ENCODE results near the gene ESPN.
A peak's percentile ranks its signal among the peaks of the same experiment; 100 is the strongest.

Gene ESPN

DNA sequence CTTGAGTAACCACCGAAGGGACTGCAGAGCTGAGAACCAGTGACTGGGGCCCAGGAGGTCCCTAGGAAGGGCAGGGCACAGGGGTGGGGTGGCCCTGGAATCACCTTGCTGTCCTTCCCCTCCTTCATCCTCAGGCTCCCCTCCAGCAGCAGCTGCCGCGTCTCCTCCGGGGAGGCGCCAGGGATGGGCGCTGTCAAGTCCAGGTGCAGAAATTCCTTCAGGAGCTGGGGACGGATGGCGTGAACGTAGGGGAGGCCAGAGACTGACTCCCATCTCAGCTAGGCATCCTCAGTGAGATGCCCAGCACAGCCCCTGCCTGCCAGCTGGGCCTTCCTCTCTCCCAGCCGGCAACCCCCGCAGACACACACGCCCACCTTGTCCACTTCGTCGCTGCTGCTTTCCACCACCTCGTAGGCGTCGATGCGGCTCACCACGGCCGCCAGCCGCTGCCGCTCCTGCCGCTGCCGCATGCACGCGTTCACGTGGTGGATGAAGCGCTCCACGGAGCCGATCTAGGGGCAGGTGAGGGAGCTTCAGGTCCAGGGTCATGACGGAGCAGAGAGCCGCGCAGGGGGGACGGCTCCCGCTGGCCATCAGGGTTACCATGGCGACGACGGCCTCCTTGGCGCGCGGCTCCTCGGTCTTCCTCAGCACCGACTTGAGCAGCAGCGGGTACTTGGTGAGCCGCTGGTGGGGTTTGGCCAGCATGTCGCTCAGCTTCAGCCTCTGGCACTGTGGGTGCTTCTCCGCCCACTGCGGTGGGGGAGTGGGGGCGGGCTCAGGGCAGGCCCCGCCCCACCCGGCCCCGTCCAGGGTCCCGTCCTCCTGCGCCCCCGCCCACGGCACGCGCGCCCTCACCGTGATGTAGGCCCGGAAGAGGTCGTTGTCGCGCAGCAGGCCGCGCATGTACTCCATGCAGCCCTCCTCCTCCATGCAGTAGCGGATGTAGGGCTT lies 45.8 kb downstream of the ESPN start:
- POLR2A ChIA-PET = no interaction called here
- 0 out of 2 replicates have a peak, but pooled peaks have one; percentile 6 for TF ChIP-seq ZFHX2 (tag by site-specific recombination; conservative IDR thresholded peaks at IDR 0.05)
- no peak for TF ChIP-seq ZNF785 (tag by site-specific recombination; IDR thresholded peaks at IDR 0.05)
- TF ChIP-seq ZNF777 (tag by site-specific recombination; IDR thresholded peaks at IDR 0.05; ENCODE audit: borderline replicate concordance) = no peak
- no peak for TF ChIP-seq ZNF658 (tag by site-specific recombination; IDR thresholded peaks at IDR 0.05)
- no peak for TF ChIP-seq ZIC2 (tag by site-specific recombination; IDR thresholded peaks at IDR 0.05)
- no peak for TF ChIP-seq ZNF544 (tag by site-specific recombination; IDR thresholded peaks at IDR 0.05)
- H3K36me3 ChIP-seq (ENCODE audit: control insufficient read depth in 2 of 2, insufficient read depth in 1 of 2, low read length in 2 of 2) = peaks cover 0 to 66% of the 10 kb centered on the region in 2 experiments; a peak in 1 of 3 replicates

DNA sequence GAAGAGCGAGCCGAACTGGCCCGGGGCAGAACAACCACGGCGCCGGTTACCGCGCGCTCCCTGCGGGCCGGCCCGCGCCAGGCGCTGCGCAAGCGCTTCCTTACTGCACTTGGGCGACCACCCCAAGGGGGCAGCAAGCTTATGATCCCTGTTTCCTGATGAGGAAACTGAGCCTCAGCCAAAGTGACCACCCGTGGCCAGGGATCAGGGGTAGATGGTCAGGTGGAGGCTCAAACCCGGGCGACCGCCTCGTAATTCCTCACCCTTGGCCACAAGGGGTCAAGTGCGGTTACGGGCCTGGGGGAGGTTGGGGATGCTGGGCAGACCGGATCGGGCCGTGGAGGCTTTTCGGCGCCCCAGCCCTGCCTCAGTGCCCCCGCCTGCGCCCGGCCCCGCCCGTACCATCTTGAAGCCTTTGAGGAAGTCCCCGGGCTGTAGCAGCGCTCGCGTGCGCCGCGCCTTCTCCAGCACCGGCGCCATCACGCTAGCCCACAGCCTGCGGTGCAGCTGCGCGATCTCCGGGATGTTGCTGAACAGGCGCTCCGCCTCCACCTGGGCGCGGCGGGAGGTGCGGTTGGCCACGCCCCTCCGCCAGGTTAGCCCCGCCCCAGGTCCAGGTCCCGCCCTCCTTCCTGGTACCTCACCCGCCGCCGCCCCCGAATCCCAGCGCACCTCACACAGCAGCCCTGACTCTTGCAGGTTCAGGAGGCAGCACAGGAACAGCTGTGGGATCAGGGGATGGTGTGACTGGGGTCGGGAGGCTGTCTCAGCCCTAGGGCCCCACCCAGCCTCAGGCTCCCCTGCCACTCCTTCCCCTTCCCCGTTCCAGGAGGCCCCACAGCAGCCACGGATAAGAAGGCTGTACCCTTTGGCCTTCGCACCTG lies 46.8 kb downstream of the ESPN start:
- H3K4me1 ChIP-seq (ENCODE audit: control insufficient read depth, insufficient read depth, low read length) = no peaks in the 10 kb centered on the region
- H3K4me3 ChIP-seq (ENCODE audit: low read depth, low read length) = no peak overlapping the region
- POLR2A ChIA-PET = no interaction called here
- TF ChIP-seq KLF1 (tag by site-specific recombination; IDR thresholded peaks at IDR 0.05) (peak; percentile 92), ZBTB21 (tag by site-specific recombination; IDR thresholded peaks at IDR 0.05) (no peak), SP2 (tag by site-specific recombination; IDR thresholded peaks at IDR 0.05) (peak; percentile 14; the same call in 1 of the 2 replicates), ZBTB7A (tag by site-specific recombination; IDR thresholded peaks at IDR 0.05; ENCODE audit: low read depth) (no peak), KLF8 (tag by site-specific recombination; IDR thresholded peaks at IDR 0.05) (peak; percentile 97)
- CTCF ChIA-PET = interaction anchor here (0.7 to 2.3 kb wide), 4 partner anchors 15 to 33 kb away, joined by 3 to 9 read pairs (median 4); no protein-coding TSS in a partner anchor
- peaks cover 0 to 66% of the 10 kb centered on the region in 2 experiments; a peak in 1 of 3 replicates for H3K36me3 ChIP-seq (ENCODE audit: control insufficient read depth in 2 of 2, insufficient read depth in 1 of 2, low read length in 2 of 2)
- H3K27ac ChIP-seq (ENCODE audit: extremely low read depth, low read depth, low read length) = no peak overlapping the region
- H3K9me3 ChIP-seq (ENCODE audit: control insufficient read depth, insufficient read depth, low read depth, low read length) = no peaks in the 10 kb centered on the region

More for the DNA sequence above, 45.8 kb downstream of the ESPN start:
- no peak overlapping the region for H3K4me3 ChIP-seq (ENCODE audit: low read depth, low read length)
- H3K4me1 ChIP-seq (ENCODE audit: control insufficient read depth, insufficient read depth, low read length) = no peaks in the 10 kb centered on the region
- CTCF ChIA-PET = no interaction called here
- no peak overlapping the region for H3K27ac ChIP-seq (ENCODE audit: extremely low read depth, low read depth, low read length)
- H3K9me3 ChIP-seq (ENCODE audit: control insufficient read depth, insufficient read depth, low read depth, low read length) = no peaks in the 10 kb centered on the region

DNA sequence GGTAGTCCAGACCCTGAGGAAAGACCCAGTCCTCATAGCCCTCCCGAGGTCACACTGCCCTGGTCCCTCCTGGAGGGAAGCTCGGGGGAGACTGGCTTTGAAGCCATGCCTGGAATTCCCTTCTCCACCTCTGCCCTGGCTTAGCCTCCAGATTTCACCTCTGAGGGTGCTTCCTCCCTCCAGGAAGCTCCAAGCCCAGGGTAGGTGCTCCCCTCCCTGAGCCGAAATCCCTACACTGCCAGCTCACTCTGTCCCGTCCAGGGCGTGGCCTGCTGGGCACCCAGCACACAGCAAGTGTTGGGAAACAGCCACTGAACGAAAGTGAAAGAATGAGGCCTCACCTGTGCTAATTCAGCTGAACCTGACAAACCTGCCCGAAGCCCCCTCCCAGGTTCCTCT lies 47.4 kb downstream of the ESPN start:
- TF ChIP-seq ZNF2 (tag by site-specific recombination; IDR thresholded peaks at IDR 0.05) (no peak), GLIS2 (tag by site-specific recombination; IDR thresholded peaks at IDR 0.05) (0 out of 2 replicates have a peak, but pooled peaks have one; percentile 13)
- no peak overlapping the region for H3K4me3 ChIP-seq (ENCODE audit: low read depth, low read length)
- peaks cover 0 to 64% of the 10 kb centered on the region in 2 experiments; a peak in 1 of 3 replicates for H3K36me3 ChIP-seq (ENCODE audit: control insufficient read depth in 2 of 2, insufficient read depth in 1 of 2, low read length in 2 of 2)
- POLR2A ChIA-PET = no interaction called here
- CTCF ChIA-PET = interaction anchor here (0.7 to 2.3 kb wide), 6 partner anchors 8 to 34 kb away, joined by 3 to 9 read pairs (median 4); no protein-coding TSS in a partner anchor
- H3K4me1 ChIP-seq (ENCODE audit: control insufficient read depth, insufficient read depth, low read length) = no peaks in the 10 kb centered on the region
- H3K9me3 ChIP-seq (ENCODE audit: control insufficient read depth, insufficient read depth, low read depth, low read length) = no peaks in the 10 kb centered on the region
- H3K27ac ChIP-seq (ENCODE audit: extremely low read depth, low read depth, low read length) = no peak overlapping the region

DNA sequence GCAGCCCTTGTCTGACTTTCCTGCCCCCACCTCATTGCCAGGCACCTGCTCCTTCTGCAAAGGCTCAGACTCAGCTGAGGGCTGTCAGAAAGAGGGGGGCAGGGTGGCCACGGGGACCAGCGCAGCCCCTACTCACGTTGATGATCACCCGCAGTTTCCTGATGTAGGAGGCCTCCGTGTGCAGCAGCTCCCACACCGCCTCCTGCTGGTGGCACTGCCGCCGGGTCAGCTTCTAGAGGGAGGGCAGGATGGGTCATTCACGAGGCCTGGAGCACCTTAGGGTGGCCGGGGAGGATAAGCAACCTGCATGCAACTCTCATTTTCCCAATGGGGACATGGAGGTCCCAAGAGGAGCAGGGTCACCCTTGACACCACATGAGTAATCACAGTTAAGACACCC lies 47.8 kb downstream of the ESPN start:
- POLR2A ChIA-PET = no interaction called here
- TF ChIP-seq BCL11A (tag by site-specific recombination; IDR thresholded peaks at IDR 0.05; ENCODE audit: low read depth) = no peak
- TF ChIP-seq, protein P1, sequence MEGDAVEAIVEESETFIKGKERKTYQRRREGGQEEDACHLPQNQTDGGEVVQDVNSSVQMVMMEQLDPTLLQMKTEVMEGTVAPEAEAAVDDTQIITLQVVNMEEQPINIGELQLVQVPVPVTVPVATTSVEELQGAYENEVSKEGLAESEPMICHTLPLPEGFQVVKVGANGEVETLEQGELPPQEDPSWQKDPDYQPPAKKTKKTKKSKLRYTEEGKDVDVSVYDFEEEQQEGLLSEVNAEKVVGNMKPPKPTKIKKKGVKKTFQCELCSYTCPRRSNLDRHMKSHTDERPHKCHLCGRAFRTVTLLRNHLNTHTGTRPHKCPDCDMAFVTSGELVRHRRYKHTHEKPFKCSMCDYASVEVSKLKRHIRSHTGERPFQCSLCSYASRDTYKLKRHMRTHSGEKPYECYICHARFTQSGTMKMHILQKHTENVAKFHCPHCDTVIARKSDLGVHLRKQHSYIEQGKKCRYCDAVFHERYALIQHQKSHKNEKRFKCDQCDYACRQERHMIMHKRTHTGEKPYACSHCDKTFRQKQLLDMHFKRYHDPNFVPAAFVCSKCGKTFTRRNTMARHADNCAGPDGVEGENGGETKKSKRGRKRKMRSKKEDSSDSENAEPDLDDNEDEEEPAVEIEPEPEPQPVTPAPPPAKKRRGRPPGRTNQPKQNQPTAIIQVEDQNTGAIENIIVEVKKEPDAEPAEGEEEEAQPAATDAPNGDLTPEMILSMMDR (tag by site-specific recombination; IDR thresholded peaks at IDR 0.05) = 0 out of 2 replicates have a peak, but pooled peaks have one; percentile 11
- no peak for TF ChIP-seq ZNF621 (tag by site-specific recombination; IDR thresholded peaks at IDR 0.05)
- TF ChIP-seq, protein P2, sequence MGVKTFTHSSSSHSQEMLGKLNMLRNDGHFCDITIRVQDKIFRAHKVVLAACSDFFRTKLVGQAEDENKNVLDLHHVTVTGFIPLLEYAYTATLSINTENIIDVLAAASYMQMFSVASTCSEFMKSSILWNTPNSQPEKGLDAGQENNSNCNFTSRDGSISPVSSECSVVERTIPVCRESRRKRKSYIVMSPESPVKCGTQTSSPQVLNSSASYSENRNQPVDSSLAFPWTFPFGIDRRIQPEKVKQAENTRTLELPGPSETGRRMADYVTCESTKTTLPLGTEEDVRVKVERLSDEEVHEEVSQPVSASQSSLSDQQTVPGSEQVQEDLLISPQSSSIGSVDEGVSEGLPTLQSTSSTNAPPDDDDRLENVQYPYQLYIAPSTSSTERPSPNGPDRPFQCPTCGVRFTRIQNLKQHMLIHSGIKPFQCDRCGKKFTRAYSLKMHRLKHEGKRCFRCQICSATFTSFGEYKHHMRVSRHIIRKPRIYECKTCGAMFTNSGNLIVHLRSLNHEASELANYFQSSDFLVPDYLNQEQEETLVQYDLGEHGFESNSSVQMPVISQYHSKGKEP (tag by site-specific recombination; IDR thresholded peaks at IDR 0.05) = no peak
- TF ChIP-seq ZNF785 (tag by site-specific recombination; IDR thresholded peaks at IDR 0.05) = peak; percentile 49; the same call in 1 of the 2 replicates

More for the DNA sequence above, 47.8 kb downstream of the ESPN start:
- H3K4me3 ChIP-seq (ENCODE audit: low read depth, low read length) = no peak overlapping the region
- H3K27ac ChIP-seq (ENCODE audit: extremely low read depth, low read depth, low read length) = no peak overlapping the region
- no peaks in the 10 kb centered on the region for H3K4me1 ChIP-seq (ENCODE audit: control insufficient read depth, insufficient read depth, low read length)
- no peaks in the 10 kb centered on the region for H3K9me3 ChIP-seq (ENCODE audit: control insufficient read depth, insufficient read depth, low read depth, low read length)
- CTCF ChIA-PET = interaction anchor here (0.7 to 2.3 kb wide), 7 partner anchors 9 to 67 kb away, joined by 3 to 9 read pairs (median 3); no protein-coding TSS in a partner anchor
- peaks cover 0 to 60% of the 10 kb centered on the region in 2 experiments; a peak in 1 of 3 replicates for H3K36me3 ChIP-seq (ENCODE audit: control insufficient read depth in 2 of 2, insufficient read depth in 1 of 2, low read length in 2 of 2)
